Fibroblast of pulmonary artery (primary cell): Measurements from ENCODE around the gene CLIC6.
A peak's percentile ranks its signal among the peaks of the same experiment; 100 is the strongest.

Source experiments
- DNase-seq: peaks from one replicate; pipeline ENCODE4 v3.0.0-alpha.2; 2010; ENCODE audit warnings: low read depth
- H3K4me3 ChIP-seq: replicated peaks from 2 replicates; pipeline ENCODE4 v1.5.1; 2011; ENCODE audit warnings: low read depth, mild to moderate bottlenecking, control low read depth, low read length, moderate library complexity
- TF ChIP-seq, protein P1 (sequence below): IDR thresholded peaks from 2 replicates; pipeline ENCODE4 v1.5.1; 2011; ENCODE audit warnings: mild to moderate bottlenecking, control low read depth, low read length, inconsistent platforms; ENCODE audit errors: missing control alignments

Gene CLIC6

DNA sequence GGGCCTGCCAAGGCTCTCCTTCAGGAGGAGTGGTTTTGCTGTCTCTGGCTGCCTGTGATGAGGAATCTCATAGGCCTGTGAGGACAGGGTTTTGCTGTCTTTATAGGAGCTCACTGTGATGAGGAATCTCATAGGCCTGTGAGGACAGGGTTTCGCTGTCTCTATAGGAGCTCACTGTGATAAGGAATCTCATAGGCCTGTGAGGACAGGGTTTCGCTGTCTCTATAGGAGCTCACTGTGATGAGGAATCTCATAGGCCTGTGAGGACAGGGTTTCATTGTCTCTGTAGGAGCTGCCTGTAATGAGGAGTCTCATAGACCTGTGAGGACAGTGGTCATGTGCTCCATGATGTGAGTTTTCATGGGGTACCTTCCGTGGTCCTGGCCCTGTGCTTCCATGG lies 29.0 kb downstream of the CLIC6 start:
- TF ChIP-seq, protein P1, sequence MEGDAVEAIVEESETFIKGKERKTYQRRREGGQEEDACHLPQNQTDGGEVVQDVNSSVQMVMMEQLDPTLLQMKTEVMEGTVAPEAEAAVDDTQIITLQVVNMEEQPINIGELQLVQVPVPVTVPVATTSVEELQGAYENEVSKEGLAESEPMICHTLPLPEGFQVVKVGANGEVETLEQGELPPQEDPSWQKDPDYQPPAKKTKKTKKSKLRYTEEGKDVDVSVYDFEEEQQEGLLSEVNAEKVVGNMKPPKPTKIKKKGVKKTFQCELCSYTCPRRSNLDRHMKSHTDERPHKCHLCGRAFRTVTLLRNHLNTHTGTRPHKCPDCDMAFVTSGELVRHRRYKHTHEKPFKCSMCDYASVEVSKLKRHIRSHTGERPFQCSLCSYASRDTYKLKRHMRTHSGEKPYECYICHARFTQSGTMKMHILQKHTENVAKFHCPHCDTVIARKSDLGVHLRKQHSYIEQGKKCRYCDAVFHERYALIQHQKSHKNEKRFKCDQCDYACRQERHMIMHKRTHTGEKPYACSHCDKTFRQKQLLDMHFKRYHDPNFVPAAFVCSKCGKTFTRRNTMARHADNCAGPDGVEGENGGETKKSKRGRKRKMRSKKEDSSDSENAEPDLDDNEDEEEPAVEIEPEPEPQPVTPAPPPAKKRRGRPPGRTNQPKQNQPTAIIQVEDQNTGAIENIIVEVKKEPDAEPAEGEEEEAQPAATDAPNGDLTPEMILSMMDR: no peak
- DNase-seq: no peak
- H3K4me3 ChIP-seq: no peak overlapping the region

DNA sequence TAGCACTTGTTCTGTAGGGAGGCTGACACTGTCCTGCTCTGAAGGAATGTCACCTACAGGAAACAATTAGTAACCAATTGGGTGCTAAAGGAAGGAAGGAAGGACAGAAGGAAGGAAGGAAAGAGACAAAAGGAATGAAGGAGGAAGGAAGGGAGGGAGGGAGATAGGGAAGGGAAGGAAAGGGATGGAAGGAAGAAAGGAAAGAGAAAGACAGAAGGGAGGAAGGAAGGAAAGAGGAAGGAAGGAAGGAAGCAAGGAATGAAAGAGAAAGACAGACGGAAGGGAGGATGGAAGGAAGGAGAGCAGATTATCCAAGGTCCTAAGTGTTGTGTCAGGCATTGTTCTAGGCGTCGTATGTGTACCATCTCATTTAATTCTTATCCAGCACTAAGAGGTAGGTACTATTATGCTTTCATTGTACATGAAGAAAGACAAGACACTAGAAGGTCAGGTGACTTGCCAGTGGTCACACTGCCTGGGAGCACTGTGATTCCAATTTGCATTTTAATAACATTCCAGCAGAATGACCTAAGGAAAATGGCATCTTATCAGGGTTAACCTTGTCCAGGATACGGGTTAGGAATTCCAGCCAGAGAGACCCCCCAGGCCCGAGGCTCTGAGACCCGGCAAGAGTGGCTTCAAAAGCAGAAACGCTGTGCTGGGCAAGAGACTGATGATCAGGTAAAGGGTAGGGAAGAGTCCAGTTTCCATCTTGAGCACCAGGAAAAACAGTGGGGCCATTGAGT lies 29.6 kb downstream of the CLIC6 start:
- TF ChIP-seq, protein P1: no peak
- no peak for DNase-seq
- no peak overlapping the region for H3K4me3 ChIP-seq

DNA sequence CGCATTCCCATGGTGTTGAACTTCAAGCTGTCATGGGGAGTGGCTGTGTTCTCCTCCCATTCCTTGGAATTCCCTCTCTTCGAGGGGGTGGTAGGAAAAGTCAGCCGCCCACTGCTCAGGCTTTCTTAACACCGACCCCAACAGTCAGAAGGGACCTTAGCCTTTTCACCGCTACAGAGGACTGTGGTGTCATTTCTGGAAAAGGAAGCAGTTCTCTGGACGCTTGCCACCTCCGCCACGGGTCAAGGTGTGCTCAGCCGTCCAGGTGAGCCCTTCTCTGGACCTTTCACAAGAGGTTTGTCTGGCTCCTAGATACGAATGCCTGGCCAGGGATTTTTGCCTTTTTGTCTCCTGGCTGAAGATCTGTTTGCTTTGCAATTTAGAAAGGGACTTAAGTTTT lies 31.8 kb downstream of the CLIC6 start:
- H3K4me3 ChIP-seq: no peak overlapping the region
- no peak for DNase-seq
- TF ChIP-seq, protein P1: no peak

DNA sequence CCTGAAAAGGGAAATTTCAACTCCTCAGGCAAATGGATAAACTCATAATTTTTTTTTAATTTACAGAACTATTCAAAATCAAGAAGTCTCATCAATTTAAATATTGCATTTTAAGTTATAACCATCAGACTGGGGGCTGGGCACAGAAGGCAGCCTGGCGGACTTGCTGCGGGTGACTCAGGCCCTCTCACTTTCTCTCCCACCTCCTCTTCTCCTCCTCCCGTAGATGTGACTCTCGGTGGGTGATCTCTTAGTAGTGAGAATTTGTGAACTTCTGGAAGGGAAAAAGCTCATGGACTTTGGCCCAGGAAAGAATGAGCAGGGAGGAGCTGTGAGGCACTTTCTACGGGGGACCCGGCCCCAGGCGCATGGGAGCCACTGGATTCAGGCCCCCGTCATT lies 32.9 kb downstream of the CLIC6 start:
- no peak for DNase-seq
- TF ChIP-seq, protein P1: no peak
- H3K4me3 ChIP-seq: no peak overlapping the region

DNA sequence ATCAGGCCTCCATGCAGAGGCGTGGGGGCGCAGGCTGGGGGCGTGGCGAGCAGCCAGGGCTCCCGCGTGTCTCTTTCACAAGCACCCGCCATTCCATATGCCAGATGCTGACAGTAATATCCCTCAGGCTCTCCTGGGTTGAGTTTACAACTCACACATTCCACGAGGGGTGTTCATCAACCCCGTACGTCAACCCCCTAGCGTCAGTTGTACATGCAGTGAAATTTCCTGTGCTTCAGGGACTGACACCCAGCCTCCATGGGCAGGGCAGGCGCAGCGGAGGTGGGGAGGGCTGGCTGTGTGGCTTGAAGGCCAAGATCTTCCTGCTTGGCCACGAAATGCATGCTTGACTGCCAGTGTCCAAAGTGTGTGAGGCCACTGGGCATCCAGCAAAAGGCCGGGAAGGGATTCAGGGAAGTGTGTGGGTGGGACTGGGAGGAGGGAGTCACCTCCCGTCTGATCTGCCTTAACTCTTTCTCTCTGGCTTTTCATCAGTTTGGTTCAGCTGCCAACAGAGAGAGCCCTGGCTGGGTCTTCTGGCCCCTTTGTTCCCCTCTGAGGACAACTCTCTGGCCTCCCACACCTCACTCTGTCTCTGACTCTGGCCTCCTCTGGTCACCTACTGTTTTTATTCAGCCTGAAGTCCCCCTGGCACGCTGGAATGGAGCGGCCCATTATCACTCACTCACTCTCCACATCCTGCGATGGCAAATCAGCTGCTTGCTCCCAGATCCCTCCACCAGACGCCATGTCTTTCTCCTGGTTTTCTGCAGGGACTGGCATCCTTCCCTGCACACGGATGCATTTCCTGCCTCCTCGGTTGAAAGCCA lies 33.8 kb downstream of the CLIC6 start:
- H3K4me3 ChIP-seq: no peak overlapping the region
- TF ChIP-seq, protein P1: no peak
- DNase-seq: peak; percentile 67

DNA sequence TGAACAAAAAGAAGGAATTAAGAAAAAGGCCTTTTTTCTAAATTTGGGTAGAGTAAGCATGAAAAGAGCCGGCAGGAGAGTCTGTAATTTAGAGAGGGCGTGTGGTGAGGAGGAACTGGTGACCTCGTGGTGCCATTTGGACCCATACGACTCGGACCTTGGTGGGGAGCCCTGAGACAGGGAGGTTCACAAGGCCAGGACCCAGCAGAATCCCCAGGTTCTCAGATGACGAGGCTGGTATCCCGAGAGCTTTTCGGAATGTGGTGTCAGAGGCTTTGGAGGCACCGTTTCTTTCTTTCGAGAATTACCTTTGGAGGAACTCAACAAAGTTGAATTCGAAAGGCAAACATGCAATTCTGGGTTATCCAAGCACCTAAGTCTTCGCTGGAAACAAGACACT lies 34.8 kb downstream of the CLIC6 start:
- TF ChIP-seq, protein P1: no peak
- no peak overlapping the region for H3K4me3 ChIP-seq
- DNase-seq: no peak

DNA sequence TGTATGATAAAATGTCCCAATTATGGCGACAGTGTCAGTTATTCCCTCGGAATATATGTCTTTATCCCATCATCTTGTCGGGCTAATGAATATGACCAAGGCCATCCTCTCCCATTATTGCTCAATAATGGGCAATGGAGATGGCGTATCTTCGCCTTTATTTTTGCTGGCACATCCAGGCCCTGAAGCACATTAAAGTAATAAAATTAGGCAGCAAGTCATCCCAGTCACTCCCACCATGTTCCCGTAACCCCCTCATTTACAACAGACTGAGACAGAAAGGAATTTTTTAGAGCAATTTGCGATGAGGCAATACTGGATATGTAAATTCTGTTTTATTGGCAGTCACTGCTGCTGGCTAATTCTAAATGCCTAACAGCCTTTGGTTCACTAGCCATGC lies 35.3 kb downstream of the CLIC6 start:
- no peak overlapping the region for H3K4me3 ChIP-seq
- DNase-seq: peak; percentile 13
- TF ChIP-seq, protein P1: no peak
